Measurements from ENCODE around the gene HECTD4.

GRCh38 chr12:112285600-112286401 lies 96.4 kb downstream of the HECTD4 start:
- no peak for TF ChIP-seq POLR2A (IDR thresholded peaks at IDR 0.05)
- no peak for TF ChIP-seq CTCF (IDR thresholded peaks at IDR 0.05)
